Neuronal stem cell (in vitro differentiated cells): ENCODE data around the gene HOXA5.

Experiments used
- DNase-seq: peaks from one replicate; pipeline ENCODE4 v3.0.0-alpha.2; 2013; ENCODE audit warnings: low spot score
- H2AFZ ChIP-seq: one replicate; pipeline ENCODE4 v1.6.1; 2013; ENCODE audit warnings: mild to moderate bottlenecking, low read length, inconsistent platforms
- H2AK5ac ChIP-seq: 2 replicates; pipeline ENCODE4 v1.6.1; 2013; ENCODE audit warnings: low read depth, mild to moderate bottlenecking, inconsistent platforms, low read length, moderate library complexity, mixed read lengths
- H2BK120ac ChIP-seq: 2 replicates; pipeline ENCODE4 v1.6.1; 2013; ENCODE audit warnings: low read depth, mild to moderate bottlenecking, inconsistent platforms, low read length, moderate library complexity, mixed read lengths
- H2BK12ac ChIP-seq: one replicate; pipeline ENCODE4 v1.6.1; 2013; ENCODE audit warnings: low read length, inconsistent platforms
- H2BK15ac ChIP-seq: 2 replicates; pipeline ENCODE4 v1.6.1; 2013; ENCODE audit warnings: mild to moderate bottlenecking, low read length, inconsistent platforms, mixed read lengths
- H2BK5ac ChIP-seq: one replicate; pipeline ENCODE4 v1.6.1; 2013; ENCODE audit warnings: inconsistent platforms, mild to moderate bottlenecking, low read length, moderate library complexity
- H3K14ac ChIP-seq: one replicate; pipeline ENCODE4 v1.6.1; 2013; ENCODE audit warnings: low read length, inconsistent platforms
- H3K18ac ChIP-seq: 2 replicates; pipeline ENCODE4 v1.6.1; 2013; ENCODE audit warnings: low read length, inconsistent platforms
- H3K23ac ChIP-seq: 2 replicates; pipeline ENCODE4 v1.6.1; 2013; ENCODE audit warnings: low read depth, mild to moderate bottlenecking, mixed read lengths, low read length, inconsistent platforms; ENCODE audit not compliant: poor library complexity
- H3K27ac ChIP-seq: replicated peaks from 3 replicates; pipeline ENCODE4 v1.5.1; 2013; ENCODE audit warnings: low read length, inconsistent platforms
- H3K27me3 ChIP-seq, 3 experiments: 2 replicates each; pipeline ENCODE4 v1.6.1; 2013; ENCODE audit warnings: low read length in 3 of 3, mild to moderate bottlenecking in 2 of 3, inconsistent platforms in 1 of 3, low read depth in 1 of 3, mixed read lengths in 1 of 3, moderate library complexity in 1 of 3; ENCODE audit not compliant: control insufficient read depth in 3 of 3, insufficient read depth in 3 of 3
- H3K36me3 ChIP-seq, 2 donors: replicated peaks in 1 of 2; 2 replicates each; pipeline ENCODE4 v1.6.1; 2013; ENCODE audit warnings: low read length in 2 of 2; ENCODE audit not compliant: control insufficient read depth in 2 of 2, insufficient read depth in 2 of 2
- H3K4ac ChIP-seq: 2 replicates; pipeline ENCODE4 v1.6.1; 2013; ENCODE audit warnings: inconsistent platforms, mild to moderate bottlenecking, low read length, moderate library complexity
- H3K4me1 ChIP-seq, 2 donors: 1 replicate in 1 of 2; 2 replicates in 1 of 2; pipeline ENCODE4 v1.6.1; 2013; ENCODE audit warnings: low read length in 2 of 2, low read depth in 1 of 2; ENCODE audit not compliant: control insufficient read depth in 2 of 2, insufficient read depth in 1 of 2
- H3K4me2 ChIP-seq: one replicate; pipeline ENCODE4 v1.6.1; 2013; ENCODE audit warnings: mild to moderate bottlenecking, low read length, inconsistent platforms; ENCODE audit not compliant: insufficient read depth, poor library complexity, severe bottlenecking
- H3K4me3 ChIP-seq, 2 donors: 2 replicates each; pipeline ENCODE4 v1.5.1; 2013; ENCODE audit warnings: low read length in 2 of 2, mild to moderate bottlenecking in 2 of 2, inconsistent platforms in 1 of 2, moderate library complexity in 1 of 2
- H3K79me1 ChIP-seq: one replicate; pipeline ENCODE4 v1.6.1; 2013; ENCODE audit warnings: low read depth, mild to moderate bottlenecking, inconsistent platforms, low read length, moderate library complexity
- H3K9ac ChIP-seq: one replicate; pipeline ENCODE4 v1.6.1; 2013; ENCODE audit warnings: mild to moderate bottlenecking, low read depth, low read length, inconsistent platforms; ENCODE audit not compliant: poor library complexity
- H3K9me3 ChIP-seq, 2 donors: replicated peaks in 1 of 2; 2 replicates each; pipeline versions ENCODE3 to v1.6.1; 2013; ENCODE audit warnings: low read length in 2 of 2, mild to moderate bottlenecking in 2 of 2, inconsistent platforms in 1 of 2, low read depth in 1 of 2, mixed read lengths in 1 of 2, moderate library complexity in 1 of 2; ENCODE audit not compliant: control insufficient read depth in 2 of 2, insufficient read depth in 1 of 2
- H4K8ac ChIP-seq: one replicate; pipeline ENCODE4 v1.6.1; 2013; ENCODE audit warnings: low read depth, mild to moderate bottlenecking, inconsistent platforms, low read length, moderate library complexity
- H4K91ac ChIP-seq: one replicate; pipeline ENCODE4 v1.6.1; 2013; ENCODE audit warnings: low read length, low read depth, mild to moderate bottlenecking, inconsistent platforms; ENCODE audit not compliant: poor library complexity
- WGBS, 2 donors: extraction: QIAGEN DNeasy Blood & Tissue Kit; methylation state at CpG; one replicate each; pipeline ENCODE4 v1.1.7; 2013; ENCODE audit warnings: missing lambda C conversion rate in 2 of 2, mixed read lengths in 1 of 2; ENCODE audit not compliant: insufficient read length in 2 of 2, insufficient replicate concordance in 1 of 2; ENCODE audit errors: extremely low coverage in 2 of 2; 5-methylcytosine and 5-hydroxymethylcytosine counted together

The HOXA5 gene

GRCh38 chr7:27110186-27111031 lies 33.1 kb downstream of the HOXA5 start:
- H3K27ac ChIP-seq: no peak overlapping the region
- no peak overlapping the region for H3K4ac ChIP-seq
- H3K4me3 ChIP-seq: no peak overlapping the region
- H3K36me3 ChIP-seq: no peaks in the 10 kb centered on the region
- H3K23ac ChIP-seq: peak overlapping the region; percentile 46
- no peak overlapping the region for H4K91ac ChIP-seq
- no peak overlapping the region for H2BK120ac ChIP-seq
- H2BK5ac ChIP-seq: no peak overlapping the region
- DNase-seq: no peak
- peaks cover 3 to 4% of the 10 kb centered on the region in 2 donors for H3K9me3 ChIP-seq
- H3K9ac ChIP-seq: no peak overlapping the region
- no CpG with 5 or more reads among the region's 66 CpGs for WGBS, 2 donors
- H3K4me1 ChIP-seq: no peaks in the 10 kb centered on the region
- H4K8ac ChIP-seq: no peak overlapping the region
- H3K18ac ChIP-seq: no peak overlapping the region
- H2BK15ac ChIP-seq: no peak overlapping the region
- H3K79me1 ChIP-seq: no peaks in the 10 kb centered on the region
- H2AFZ ChIP-seq: no peak overlapping the region
- no peak overlapping the region for H3K4me2 ChIP-seq
- no peak overlapping the region for H3K14ac ChIP-seq
- H3K27me3 ChIP-seq: peaks cover 66 to 95% (median 88%) of the 10 kb centered on the region in 3 experiments
- no peak overlapping the region for H2AK5ac ChIP-seq
- H2BK12ac ChIP-seq: no peak overlapping the region

GRCh38 chr7:27109466-27110185 lies 33.9 kb downstream of the HOXA5 start:
- Histone ChIP-seq H3K27ac (no peak overlapping the region), H3K4me2 (no peak overlapping the region), H3K79me1 (no peaks in the 10 kb centered on the region), H3K9ac (no peak overlapping the region), H3K14ac (no peak overlapping the region), H2AFZ (no peak overlapping the region), H3K27me3 (peaks cover 65 to 95% (median 89%) of the 10 kb centered on the region in 3 experiments), H2BK120ac (no peak overlapping the region), H4K8ac (no peak overlapping the region), H2BK5ac (no peak overlapping the region), H4K91ac (no peak overlapping the region), H2BK12ac (no peak overlapping the region), H3K4ac (no peak overlapping the region), H3K4me1 (no peaks in the 10 kb centered on the region), H2AK5ac (no peak overlapping the region), H3K36me3 (no peaks in the 10 kb centered on the region), H3K23ac (peak overlapping the region; percentile 46), H3K9me3 (peaks cover 3 to 4% of the 10 kb centered on the region in 2 donors), H3K18ac (no peak overlapping the region), H3K4me3 (no peak overlapping the region), H2BK15ac (no peak overlapping the region)
- no CpG with 5 or more reads among the region's 4 CpGs for WGBS, 2 donors
- no peak for DNase-seq

GRCh38 chr7:27108390-27109127 lies 34.9 kb downstream of the HOXA5 start:
- DNase-seq: no peak
- Histone ChIP-seq H2BK15ac (no peak overlapping the region), H3K4ac (no peak overlapping the region), H2AK5ac (no peak overlapping the region), H2AFZ (no peak overlapping the region), H3K14ac (no peak overlapping the region), H3K23ac (no peak overlapping the region), H2BK5ac (no peak overlapping the region), H3K27ac (no peak overlapping the region), H3K4me2 (no peak overlapping the region), H3K9ac (peak overlapping the region; percentile 34), H3K4me3 (no peak overlapping the region), H4K91ac (no peak overlapping the region), H3K4me1 (no peaks in the 10 kb centered on the region), H4K8ac (no peak overlapping the region), H3K36me3 (no peaks in the 10 kb centered on the region), H3K79me1 (no peaks in the 10 kb centered on the region), H3K9me3 (peaks cover 2 to 3% of the 10 kb centered on the region in 2 donors), H3K18ac (no peak overlapping the region), H3K27me3 (peaks cover 65 to 99% (median 92%) of the 10 kb centered on the region in 3 experiments), H2BK120ac (no peak overlapping the region), H2BK12ac (no peak overlapping the region)
- WGBS, 2 donors: no CpG with 5 or more reads among the region's 41 CpGs
